Muscle of leg (tissue), 11 donors: ENCODE data around the gene LCE1E. TPM values are rescaled to one million over a fixed set of nuclear protein-coding genes. Genes with fewer than 3 reads are reported as not detected.

Source experiments
- DNase-seq: peaks from one replicate; pipeline ENCODE4 v3.0.0; 2013
- H3K27ac ChIP-seq: one replicate; pipeline ENCODE4 v1.5.1; 2013; ENCODE audit warnings: mild to moderate bottlenecking, low read length, control low read depth
- H3K27me3 ChIP-seq: one replicate; pipeline ENCODE4 v1.6.1; 2013; ENCODE audit warnings: low read length; ENCODE audit not compliant: control insufficient read depth, insufficient read depth
- H3K36me3 ChIP-seq: one replicate; pipeline ENCODE4 v1.6.1; 2013; ENCODE audit warnings: low read length; ENCODE audit not compliant: control insufficient read depth, insufficient read depth
- H3K4me1 ChIP-seq: one replicate; pipeline ENCODE4 v1.6.1; 2013; ENCODE audit warnings: low read length; ENCODE audit not compliant: control insufficient read depth, insufficient read depth
- H3K4me3 ChIP-seq: one replicate; pipeline ENCODE4 v1.5.1; 2013; ENCODE audit warnings: low read length, control low read depth
- H3K9me3 ChIP-seq: replicated peaks from 2 replicates; pipeline ENCODE4 v1.6.1; 2013; ENCODE audit warnings: low read depth, low read length; ENCODE audit not compliant: control insufficient read depth
- WGBS: methylation state at CpG from one replicate; pipeline ENCODE4 v1.1.5; 2013; ENCODE audit warnings: missing lambda C conversion rate; ENCODE audit not compliant: insufficient coverage; 5-methylcytosine and 5-hydroxymethylcytosine counted together
- polyA plus RNA-seq, 8 donors: library from polyadenylated mRNA; unstranded; fragments of 120-200 nt; gene quantifications; one replicate each; pipeline versions ENCODE4 v1.2.1 to v1.2.3, GENCODE V29; 2013; ENCODE audit warnings: inconsistent platforms in 1 of 8, low replicate concordance in 1 of 8; ENCODE audit not compliant: insufficient read length in 8 of 8, insufficient read depth in 1 of 8
- total RNA-seq: library from RNA; stranded (reverse); fragments of 120-200 nt; gene quantifications from one replicate; pipeline ENCODE4 v1.2.4, GENCODE V29; 2013

Gene LCE1E
- total and polyA plus RNA-seq, 9 donors = not detected

GRCh38 chr1:152827173-152827572 is 41.1 kb downstream of the LCE1E start, which contains the start of gene LCE1A:
TSS of gene LCE1A (plus strand) at chr1:152827473. CDS start at chr1:152827473, 0 bp downstream.
- no peak for DNase-seq
- H3K9me3 ChIP-seq = no peaks in the 10 kb centered on the region
- H3K4me1 ChIP-seq = no peaks in the 10 kb centered on the region
- 75% methylated on average over 2 of the region's 2 CpGs for WGBS
- no peak within 1 kb of the TSS for H3K4me3 ChIP-seq
- H3K36me3 ChIP-seq = no peaks in the 10 kb centered on the region
- H3K27me3 ChIP-seq = peaks cover 2% of the 10 kb centered on the region
- no peak within 1 kb of the TSS for H3K27ac ChIP-seq

GRCh38 chr1:152836870-152837269 is 50.8 kb downstream of the LCE1E start:
- H3K4me1 ChIP-seq = no peaks in the 10 kb centered on the region
- H3K27me3 ChIP-seq = no peaks in the 10 kb centered on the region
- DNase-seq = no peak
- no CpG with 5 or more reads among the region's 2 CpGs for WGBS
- H3K36me3 ChIP-seq = no peaks in the 10 kb centered on the region
- no peak overlapping the region for H3K4me3 ChIP-seq
- no peak overlapping the region for H3K27ac ChIP-seq
- no peaks in the 10 kb centered on the region for H3K9me3 ChIP-seq

Other genes with a start within 250 kb of the LCE1E start
- not detected for gene LCE3E, start 219.5 kb upstream of the LCE1E start, total RNA-seq
- gene LCE3E, start 219.5 kb upstream of the LCE1E start, polyA plus RNA-seq = not detected
- not detected for gene LCE3D, start 205.7 kb upstream of the LCE1E start, total RNA-seq
- gene LCE3D, start 205.7 kb upstream of the LCE1E start, polyA plus RNA-seq = not detected
- not detected for gene LCE3C, start 186.0 kb upstream of the LCE1E start, total RNA-seq
- not detected for gene LCE3C, start 186.0 kb upstream of the LCE1E start, polyA plus RNA-seq
- gene LCE3B, start 172.4 kb upstream of the LCE1E start, total RNA-seq = not detected
- not detected for gene LCE3B, start 172.4 kb upstream of the LCE1E start, polyA plus RNA-seq
- gene LCE3A, start 163.2 kb upstream of the LCE1E start, total RNA-seq = not detected
- not detected for gene LCE3A, start 163.2 kb upstream of the LCE1E start, polyA plus RNA-seq
- gene LCE2D, start 122.9 kb upstream of the LCE1E start, total RNA-seq = not detected
- not detected for gene LCE2D, start 122.9 kb upstream of the LCE1E start, polyA plus RNA-seq
- gene LCE2C, start 111.0 kb upstream of the LCE1E start, total RNA-seq = not detected
- not detected for gene LCE2C, start 111.0 kb upstream of the LCE1E start, polyA plus RNA-seq
- not detected for gene LCE2B, start 100.1 kb upstream of the LCE1E start, total RNA-seq
- gene LCE2B, start 100.1 kb upstream of the LCE1E start, polyA plus RNA-seq = not detected
- gene LCE2A, start 87.9 kb upstream of the LCE1E start, total RNA-seq = not detected
- gene LCE2A, start 87.9 kb upstream of the LCE1E start, polyA plus RNA-seq = not detected
- gene LCE4A, start 78.1 kb upstream of the LCE1E start, total RNA-seq = not detected
- not detected for gene LCE4A, start 78.1 kb upstream of the LCE1E start, polyA plus RNA-seq
- gene KPRP, start 28.2 kb upstream of the LCE1E start, total RNA-seq = not detected
- gene KPRP, start 28.2 kb upstream of the LCE1E start, polyA plus RNA-seq = not detected
- gene LCE1F, start 11.1 kb upstream of the LCE1E start, total RNA-seq = not detected
- gene LCE1F, start 11.1 kb upstream of the LCE1E start, polyA plus RNA-seq = not detected
- not detected for gene LCE1D, start 10.5 kb downstream of the LCE1E start, total RNA-seq
- not detected for gene LCE1D, start 10.5 kb downstream of the LCE1E start, polyA plus RNA-seq
- not detected for gene LCE1C, start 20.4 kb downstream of the LCE1E start, total RNA-seq
- gene LCE1C, start 20.4 kb downstream of the LCE1E start, polyA plus RNA-seq = not detected
- gene LCE1B, start 25.7 kb downstream of the LCE1E start, total RNA-seq = not detected
- gene LCE1B, start 25.7 kb downstream of the LCE1E start, polyA plus RNA-seq = not detected
- not detected for gene LCE1A, start 41.2 kb downstream of the LCE1E start, total RNA-seq
- gene LCE1A, start 41.2 kb downstream of the LCE1E start, polyA plus RNA-seq = not detected
- not detected for gene LCE6A, start 56.6 kb downstream of the LCE1E start, total RNA-seq
- gene LCE6A, start 56.6 kb downstream of the LCE1E start, polyA plus RNA-seq = not detected
- gene LCE7A, start 73.7 kb downstream of the LCE1E start, total RNA-seq = not detected
- gene LCE7A, start 73.7 kb downstream of the LCE1E start, polyA plus RNA-seq = not detected
- gene SMCP, start 92.1 kb downstream of the LCE1E start, total RNA-seq = not detected
- not detected for gene SMCP, start 92.1 kb downstream of the LCE1E start, polyA plus RNA-seq
- not detected for gene IVL, start 122.3 kb downstream of the LCE1E start, total RNA-seq
- gene IVL, start 122.3 kb downstream of the LCE1E start, polyA plus RNA-seq = 1 to 10 TPM in 1 of 8 donors, under 1 TPM in 3, not detected in 4; 0.11 to 8.1 (median 0.32) TPM
- not detected for gene SPRR5, start 160.9 kb downstream of the LCE1E start, total RNA-seq
- gene SPRR5, start 160.9 kb downstream of the LCE1E start, polyA plus RNA-seq = not detected
- not detected for gene SPRR4, start 184.4 kb downstream of the LCE1E start, total RNA-seq
- not detected for gene SPRR4, start 184.4 kb downstream of the LCE1E start, polyA plus RNA-seq
- not detected for gene SPRR1A, start 197.8 kb downstream of the LCE1E start, total RNA-seq
- gene SPRR1A, start 197.8 kb downstream of the LCE1E start, polyA plus RNA-seq = not detected
- not detected for gene SPRR3, start 215.5 kb downstream of the LCE1E start, total RNA-seq
- 10 to 100 TPM in 1 of 8 donors, 1 to 10 TPM in 1, under 1 TPM in 2, not detected in 4; 0.18 to 38.9 (median 0.90) TPM for gene SPRR3, start 215.5 kb downstream of the LCE1E start, polyA plus RNA-seq
- not detected for gene SPRR1B, start 244.9 kb downstream of the LCE1E start, total RNA-seq
- 1 to 10 TPM in 1 of 8 donors, under 1 TPM in 1, not detected in 6; 0.73 to 2.8 TPM for gene SPRR1B, start 244.9 kb downstream of the LCE1E start, polyA plus RNA-seq